Measurements from ENCODE around the gene CPLANE2. TPM values are rescaled to one million over a fixed set of nuclear protein-coding genes. Genes with fewer than 3 reads are reported as not detected.
A peak's percentile ranks its signal among the peaks of the same experiment; 100 is the strongest.

CPLANE2 gene
- total and polyA plus RNA-seq, 7 donors, result 1.0 to 7.4 (median 4.5) TPM

- ATAC-seq (peak in 2 of 4 donors; percentile 46 to 50), DNase-seq (no peak)
- Histone ChIP-seq H3K9me3 (no peaks in the 10 kb centered on the region), H3K27ac (no peak overlapping the region), H3K4me3 (no peak overlapping the region), H3K36me3 (ENCODE audit: insufficient read depth in 1 of 2, low read depth in 1 of 2) (no peaks in the 10 kb centered on the region), H3K4me1 (peaks cover 18% of the 10 kb centered on the region), H3K27me3 (ENCODE audit: insufficient read depth in 3 of 3, low read length in 2 of 3) (no peaks in the 10 kb centered on the region)
- 77 to 88% (median 80%) methylated on average over 6 of the region's 6 CpGs for WGBS, 3 donors
- intact Hi-C loops (cut with DNase I), result no loop called here
- no peak for TF ChIP-seq CTCF (IDR thresholded peaks at IDR 0.05)
These were observed 39.5 kb upstream of the CPLANE2 start for GRCh38 chr1:16276302-16277030.

GRCh38 chr1:16275591-16275990, 38.6 kb upstream of the CPLANE2 start:
- Histone ChIP-seq H3K27me3 (ENCODE audit: insufficient read depth in 3 of 3, low read length in 2 of 3) (no peaks in the 10 kb centered on the region), H3K27ac (no peak overlapping the region), H3K4me1 (peaks cover 18% of the 10 kb centered on the region), H3K9me3 (no peaks in the 10 kb centered on the region), H3K4me3 (no peak overlapping the region), H3K36me3 (ENCODE audit: insufficient read depth in 1 of 2, low read depth in 1 of 2) (no peaks in the 10 kb centered on the region)
- TF ChIP-seq CTCF (IDR thresholded peaks at IDR 0.05), result no peak
- 73 to 94% (median 88%) methylated on average over 7 of the region's 7 CpGs for WGBS, 3 donors
- no peak for ATAC-seq
- intact Hi-C loops (cut with DNase I), result no loop called here
- no peak for DNase-seq

GRCh38 chr1:16267690-16268180, 30.8 kb upstream of the CPLANE2 start:
- no peaks in the 10 kb centered on the region for H3K9me3 ChIP-seq
- intact Hi-C loops (cut with DNase I), result no loop called here
- DNase-seq (no peak), ATAC-seq (no peak)
- H3K36me3 ChIP-seq (ENCODE audit: insufficient read depth in 1 of 2, low read depth in 1 of 2), result no peaks in the 10 kb centered on the region
- H3K27me3 ChIP-seq (ENCODE audit: insufficient read depth in 3 of 3, low read length in 2 of 3), result no peaks in the 10 kb centered on the region
- H3K4me3 ChIP-seq, result no peak overlapping the region
- no peak for TF ChIP-seq CTCF (IDR thresholded peaks at IDR 0.05)
- H3K4me1 ChIP-seq, result peaks cover 32% of the 10 kb centered on the region
- no peak overlapping the region for H3K27ac ChIP-seq

GRCh38 chr1:16266411-16267118, 29.6 kb upstream of the CPLANE2 start:
- ATAC-seq (peak in 2 of 4 donors; percentile 25 to 41), DNase-seq (no peak)
- WGBS, 3 donors, result 82 to 91% (median 90%) methylated on average over 4 of the region's 4 CpGs
- Histone ChIP-seq H3K36me3 (ENCODE audit: insufficient read depth in 1 of 2, low read depth in 1 of 2) (no peaks in the 10 kb centered on the region), H3K27me3 (ENCODE audit: insufficient read depth in 3 of 3, low read length in 2 of 3) (no peaks in the 10 kb centered on the region), H3K9me3 (no peaks in the 10 kb centered on the region), H3K4me3 (no peak overlapping the region), H3K27ac (no peak overlapping the region), H3K4me1 (peaks cover 32% of the 10 kb centered on the region)
- intact Hi-C loops (cut with DNase I), result no loop called here
- no peak for TF ChIP-seq CTCF (IDR thresholded peaks at IDR 0.05)
